Right cardiac atrium (tissue), 5 donors: ENCODE results near the gene EGFR. TPM values are rescaled to one million over a fixed set of nuclear protein-coding genes. Genes with fewer than 3 reads are reported as not detected.
"Not testable (repeated sequence)": the region's sequence is repeated elsewhere in the genome, so short reads cannot be mapped to it uniquely, and the experiment has no call there.

Source experiments
- ATAC-seq, 2 donors: fragments of 200-7000 bp; cut with Tn5 transposase; one replicate each; pipeline versions ENCODE4 v1.8.0 to v1.9.1; 2020; ENCODE audit warnings: moderate library complexity in 2 of 2, mild to moderate bottlenecking in 1 of 2
- DNase-seq, 3 donors: peaks; one replicate each; pipeline ENCODE4 v3.0.0-alpha.2; 2020
- H3K27ac ChIP-seq: one replicate; pipeline ENCODE4 v1.5.1; 2013; ENCODE audit warnings: mild to moderate bottlenecking, low read length, control low read depth, moderate library complexity
- H3K27me3 ChIP-seq: one replicate; pipeline ENCODE4 v1.6.1; 2013; ENCODE audit not compliant: control insufficient read depth, insufficient read depth
- H3K4me1 ChIP-seq: one replicate; pipeline ENCODE4 v1.6.1; 2013; ENCODE audit warnings: low read length; ENCODE audit not compliant: control insufficient read depth, insufficient read depth
- H3K4me3 ChIP-seq: one replicate; pipeline ENCODE4 v1.5.1; 2013; ENCODE audit warnings: low read length, control low read depth
- H3K9me3 ChIP-seq: one replicate; pipeline ENCODE4 v1.6.1; 2013; ENCODE audit warnings: low read length; ENCODE audit not compliant: control insufficient read depth
- WGBS: extraction: QIAGEN DNeasy Blood & Tissue Kit; methylation state at CpG from one replicate; pipeline ENCODE4 v1.1.7; 2013; 5-methylcytosine and 5-hydroxymethylcytosine counted together
- intact Hi-C, 4 donors: fragments of 100-400 bp; cut with DNase I; formaldehyde crosslinking; loops; one replicate each; pipeline versions ENCODE4 v1.11.0 to v1.14.0; 2022 to 2023
- polyA plus RNA-seq: library from polyadenylated mRNA; stranded (reverse); fragments of 200-250 nt; gene quantifications from one replicate; pipeline ENCODE4 v1.2.3, GENCODE V29; 2013
- total RNA-seq, 4 donors: library from RNA; stranded (reverse); fragmentation: NEBNext Ultra II Directional; extraction: Animal tissue kit (Norgen Biotek cat#: 25700); gene quantifications; one replicate each; pipeline ENCODE4 v1.2.1, GENCODE V29; 2021
- donor health status: healthy with polysubstance abuse.
- donor health status: DM: no; HTN: yes; CAD: no.
- donor health status: DM: no; HTN: no; CAD: no.
- donor health status: DM: no; HTN: yes; CAD: no; lungs with severe emphysema.
- donor health status: DM: yes; HTN: yes; CAD: no.

The EGFR gene
- total and polyA plus RNA-seq, 5 donors, result 4.2 to 21.8 (median 14.8) TPM

DNA sequence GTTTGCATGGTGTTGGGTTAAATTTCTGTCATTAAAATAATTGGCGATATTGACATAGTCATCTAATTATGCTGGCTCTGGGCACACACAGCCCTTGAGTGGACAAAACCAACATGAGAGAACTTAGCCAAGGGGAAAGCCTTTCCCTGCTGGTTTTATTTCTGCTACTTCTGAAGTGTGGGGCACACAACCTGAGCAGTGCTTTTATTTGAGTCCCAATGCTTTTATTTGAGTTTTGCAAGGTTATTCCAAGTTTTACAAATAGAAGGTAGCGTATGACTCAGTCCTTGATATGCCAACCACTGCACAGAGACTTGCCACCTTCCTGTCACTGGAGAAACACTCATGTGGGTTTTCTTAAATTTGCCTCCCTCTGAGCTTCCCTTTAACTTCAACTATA lies 145.7 kb downstream of the EGFR start:
- WGBS, result 91% methylated on average over 2 of the region's 2 CpGs
- no peak overlapping the region for H3K27ac ChIP-seq
- no peaks in the 10 kb centered on the region for H3K27me3 ChIP-seq
- intact Hi-C loops, result no loop called here
- no peak for ATAC-seq
- no peaks in the 10 kb centered on the region for H3K9me3 ChIP-seq
- no peak overlapping the region for H3K4me3 ChIP-seq
- no peak for DNase-seq
- H3K4me1 ChIP-seq, result no peaks in the 10 kb centered on the region

DNA sequence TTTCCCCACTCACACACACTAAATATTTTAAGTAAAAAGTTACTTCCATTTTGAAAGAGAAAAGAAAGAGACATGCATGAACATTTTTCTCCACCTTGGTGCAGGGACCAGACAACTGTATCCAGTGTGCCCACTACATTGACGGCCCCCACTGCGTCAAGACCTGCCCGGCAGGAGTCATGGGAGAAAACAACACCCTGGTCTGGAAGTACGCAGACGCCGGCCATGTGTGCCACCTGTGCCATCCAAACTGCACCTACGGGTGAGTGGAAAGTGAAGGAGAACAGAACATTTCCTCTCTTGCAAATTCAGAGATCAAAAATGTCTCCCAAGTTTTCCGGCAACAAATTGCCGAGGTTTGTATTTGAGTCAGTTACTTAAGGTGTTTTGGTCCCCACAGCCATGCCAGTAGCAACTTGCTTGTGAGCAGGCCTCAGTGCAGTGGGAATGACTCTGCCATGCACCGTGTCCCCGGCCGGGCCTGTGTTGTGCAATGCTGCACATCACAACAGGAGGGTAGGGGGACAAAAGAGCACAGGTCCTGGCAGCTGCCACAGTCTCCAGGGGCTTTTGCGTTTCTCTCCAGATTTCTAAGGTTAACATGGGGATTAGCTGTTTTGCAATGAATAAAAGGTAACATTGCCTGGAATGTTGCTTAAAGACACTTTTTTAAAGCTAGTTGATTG lies 146.5 kb downstream of the EGFR start:
- Histone ChIP-seq H3K4me3 (no peak overlapping the region), H3K27me3 (no peaks in the 10 kb centered on the region), H3K9me3 (no peaks in the 10 kb centered on the region), H3K27ac (no peak overlapping the region), H3K4me1 (no peaks in the 10 kb centered on the region)
- DNase-seq (no peak), ATAC-seq (no peak)
- WGBS, result 94% methylated on average over 13 of the region's 13 CpGs
- intact Hi-C loops, result no loop called here

DNA sequence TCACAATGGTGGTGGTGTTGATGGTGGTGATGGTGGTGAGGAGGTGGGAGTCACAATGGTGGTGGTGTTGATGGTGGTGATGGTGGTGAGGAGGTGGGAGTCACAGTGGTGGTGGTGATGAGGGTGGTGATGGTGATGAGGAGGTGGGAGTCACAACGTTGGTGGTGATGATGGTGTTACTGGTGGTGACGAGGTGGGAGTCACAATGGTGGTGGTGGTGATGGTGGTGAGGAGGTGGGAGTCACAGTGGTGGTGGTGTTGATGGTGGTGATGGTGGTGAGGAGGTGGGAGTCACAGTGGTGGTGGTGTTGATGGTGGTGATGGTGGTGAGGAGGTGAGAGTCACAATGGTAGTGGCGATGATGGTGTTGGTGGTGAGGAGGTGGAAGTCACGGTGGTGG lies 148.5 kb downstream of the EGFR start:
- H3K4me1 ChIP-seq, intact Hi-C loops, H3K4me3 ChIP-seq, H3K9me3 ChIP-seq, H3K27ac ChIP-seq, ATAC-seq, DNase-seq, H3K27me3 ChIP-seq: not testable (repeated sequence)
- WGBS, result 94% methylated on average over 4 of the region's 4 CpGs

DNA sequence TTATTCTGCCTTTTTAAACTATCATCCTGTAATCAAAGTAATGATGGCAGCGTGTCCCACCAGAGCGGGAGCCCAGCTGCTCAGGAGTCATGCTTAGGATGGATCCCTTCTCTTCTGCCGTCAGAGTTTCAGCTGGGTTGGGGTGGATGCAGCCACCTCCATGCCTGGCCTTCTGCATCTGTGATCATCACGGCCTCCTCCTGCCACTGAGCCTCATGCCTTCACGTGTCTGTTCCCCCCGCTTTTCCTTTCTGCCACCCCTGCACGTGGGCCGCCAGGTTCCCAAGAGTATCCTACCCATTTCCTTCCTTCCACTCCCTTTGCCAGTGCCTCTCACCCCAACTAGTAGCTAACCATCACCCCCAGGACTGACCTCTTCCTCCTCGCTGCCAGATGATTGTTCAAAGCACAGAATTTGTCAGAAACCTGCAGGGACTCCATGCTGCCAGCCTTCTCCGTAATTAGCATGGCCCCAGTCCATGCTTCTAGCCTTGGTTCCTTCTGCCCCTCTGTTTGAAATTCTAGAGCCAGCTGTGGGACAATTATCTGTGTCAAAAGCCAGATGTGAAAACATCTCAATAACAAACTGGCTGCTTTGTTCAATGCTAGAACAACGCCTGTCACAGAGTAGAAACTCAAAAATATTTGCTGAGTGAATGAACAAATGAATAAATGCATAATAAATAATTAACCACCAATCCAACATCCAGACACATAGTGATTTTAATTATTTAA lies 151.7 kb downstream of the EGFR start:
- WGBS, result 86% methylated on average over 11 of the region's 11 CpGs
- Histone ChIP-seq H3K9me3 (no peaks in the 10 kb centered on the region), H3K27me3 (no peaks in the 10 kb centered on the region), H3K4me1 (no peaks in the 10 kb centered on the region), H3K4me3 (no peak overlapping the region), H3K27ac (no peak overlapping the region)
- DNase-seq (no peak), ATAC-seq (no peak)
- intact Hi-C loops, result no loop called here

- DNase-seq, result no peak
- Histone ChIP-seq H3K27me3 (no peaks in the 10 kb centered on the region), H3K27ac (no peak overlapping the region), H3K4me1 (no peaks in the 10 kb centered on the region), H3K4me3 (no peak overlapping the region), H3K9me3 (no peaks in the 10 kb centered on the region)
- WGBS, result 81% methylated on average over 7 of the region's 7 CpGs
- ATAC-seq, result no peak
- intact Hi-C loops, result no loop called here
Measured at GRCh38 chr7:55171157-55171556, 152.3 kb downstream of the EGFR start.

DNA sequence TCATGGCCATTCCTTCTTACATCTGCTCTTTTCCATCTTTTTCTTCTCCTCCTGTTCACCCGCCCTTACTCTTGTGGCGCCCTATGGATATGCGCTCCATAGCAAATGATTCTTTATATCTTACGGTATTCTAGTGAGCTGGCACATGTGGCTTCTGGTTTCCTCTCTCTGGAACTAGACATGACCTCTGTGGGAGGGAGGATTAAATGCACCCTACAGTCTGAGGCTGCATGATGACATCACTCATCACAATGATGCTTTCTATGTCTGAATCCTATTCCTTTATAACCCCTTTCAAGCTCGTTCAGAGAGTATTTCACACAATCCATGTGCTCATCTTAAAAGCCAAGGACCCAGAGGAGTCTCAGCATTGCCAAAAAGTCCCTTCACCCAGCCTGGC lies 153.3 kb downstream of the EGFR start:
- peaks cover 3% of the 10 kb centered on the region for H3K4me1 ChIP-seq
- ATAC-seq (no peak), DNase-seq (no peak)
- no peaks in the 10 kb centered on the region for H3K9me3 ChIP-seq
- no peak overlapping the region for H3K27ac ChIP-seq
- WGBS, result 88% methylated on average over 5 of the region's 5 CpGs
- no peaks in the 10 kb centered on the region for H3K27me3 ChIP-seq
- no peak overlapping the region for H3K4me3 ChIP-seq
- intact Hi-C loops, result no loop called here

DNA sequence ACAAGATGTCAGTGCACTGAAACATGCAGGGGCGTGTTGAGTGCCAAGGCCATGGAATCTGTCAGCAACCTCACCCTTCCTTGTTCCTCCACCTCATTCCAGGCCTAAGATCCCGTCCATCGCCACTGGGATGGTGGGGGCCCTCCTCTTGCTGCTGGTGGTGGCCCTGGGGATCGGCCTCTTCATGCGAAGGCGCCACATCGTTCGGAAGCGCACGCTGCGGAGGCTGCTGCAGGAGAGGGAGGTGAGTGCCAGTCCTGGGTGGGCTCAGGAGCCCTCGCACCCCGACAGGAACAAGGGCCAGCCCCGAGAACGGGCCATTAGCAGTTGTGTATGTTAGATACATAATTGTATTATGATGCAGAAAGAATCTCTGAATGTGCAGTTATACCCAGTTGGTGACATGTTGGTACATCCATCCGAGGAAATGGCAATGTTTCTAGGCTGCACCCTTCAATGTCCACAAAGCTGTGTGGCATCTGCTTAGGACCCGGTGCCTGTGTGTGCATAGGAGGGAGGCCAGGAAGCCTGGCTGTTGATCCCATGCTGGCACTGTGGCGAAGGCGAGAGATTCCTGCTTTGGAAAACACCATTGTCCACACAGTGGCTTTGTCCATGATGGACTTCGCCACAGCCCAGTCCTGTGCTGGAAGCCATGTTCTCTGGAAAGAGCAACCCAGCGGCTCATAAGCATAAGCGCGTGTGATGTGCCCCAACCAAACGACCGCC lies 154.2 kb downstream of the EGFR start:
- Histone ChIP-seq H3K27me3 (no peaks in the 10 kb centered on the region), H3K4me1 (peaks cover 9% of the 10 kb centered on the region), H3K4me3 (no peak overlapping the region), H3K27ac (no peak overlapping the region), H3K9me3 (no peaks in the 10 kb centered on the region)
- ATAC-seq, result no peak
- intact Hi-C loops, result no loop called here
- DNase-seq, result no peak
- 98% methylated on average over 25 of the region's 25 CpGs for WGBS

DNA sequence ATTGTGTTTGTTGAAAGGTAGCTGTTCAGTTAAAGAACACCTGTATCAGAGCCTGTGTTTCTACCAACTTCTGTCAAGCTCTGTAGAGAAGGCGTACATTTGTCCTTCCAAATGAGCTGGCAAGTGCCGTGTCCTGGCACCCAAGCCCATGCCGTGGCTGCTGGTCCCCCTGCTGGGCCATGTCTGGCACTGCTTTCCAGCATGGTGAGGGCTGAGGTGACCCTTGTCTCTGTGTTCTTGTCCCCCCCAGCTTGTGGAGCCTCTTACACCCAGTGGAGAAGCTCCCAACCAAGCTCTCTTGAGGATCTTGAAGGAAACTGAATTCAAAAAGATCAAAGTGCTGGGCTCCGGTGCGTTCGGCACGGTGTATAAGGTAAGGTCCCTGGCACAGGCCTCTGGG lies 154.9 kb downstream of the EGFR start:
- no peak overlapping the region for H3K4me3 ChIP-seq
- H3K9me3 ChIP-seq, result no peaks in the 10 kb centered on the region
- intact Hi-C loops, result no loop called here
- H3K27ac ChIP-seq, result no peak overlapping the region
- ATAC-seq, result no peak
- 96% methylated on average over 7 of the region's 7 CpGs for WGBS
- peaks cover 12% of the 10 kb centered on the region for H3K4me1 ChIP-seq
- H3K27me3 ChIP-seq, result no peaks in the 10 kb centered on the region
- DNase-seq, result no peak

DNA sequence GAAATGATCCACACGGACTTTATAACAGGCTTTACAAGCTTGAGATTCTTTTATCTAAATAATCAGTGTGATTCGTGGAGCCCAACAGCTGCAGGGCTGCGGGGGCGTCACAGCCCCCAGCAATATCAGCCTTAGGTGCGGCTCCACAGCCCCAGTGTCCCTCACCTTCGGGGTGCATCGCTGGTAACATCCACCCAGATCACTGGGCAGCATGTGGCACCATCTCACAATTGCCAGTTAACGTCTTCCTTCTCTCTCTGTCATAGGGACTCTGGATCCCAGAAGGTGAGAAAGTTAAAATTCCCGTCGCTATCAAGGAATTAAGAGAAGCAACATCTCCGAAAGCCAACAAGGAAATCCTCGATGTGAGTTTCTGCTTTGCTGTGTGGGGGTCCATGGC lies 155.6 kb downstream of the EGFR start:
- intact Hi-C loops, result no loop called here
- Histone ChIP-seq H3K9me3 (no peaks in the 10 kb centered on the region), H3K4me3 (no peak overlapping the region), H3K27me3 (no peaks in the 10 kb centered on the region), H3K4me1 (peaks cover 12% of the 10 kb centered on the region), H3K27ac (no peak overlapping the region)
- 93% methylated on average over 12 of the region's 12 CpGs for WGBS
- ATAC-seq (no peak), DNase-seq (no peak)

DNA sequence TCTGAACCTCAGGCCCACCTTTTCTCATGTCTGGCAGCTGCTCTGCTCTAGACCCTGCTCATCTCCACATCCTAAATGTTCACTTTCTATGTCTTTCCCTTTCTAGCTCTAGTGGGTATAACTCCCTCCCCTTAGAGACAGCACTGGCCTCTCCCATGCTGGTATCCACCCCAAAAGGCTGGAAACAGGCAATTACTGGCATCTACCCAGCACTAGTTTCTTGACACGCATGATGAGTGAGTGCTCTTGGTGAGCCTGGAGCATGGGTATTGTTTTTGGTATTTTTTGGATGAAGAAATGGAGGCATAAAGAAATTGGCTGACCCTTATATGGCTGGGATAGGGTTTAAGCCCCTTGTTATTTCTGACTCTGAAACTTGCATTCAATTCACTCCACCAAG lies 156.0 kb downstream of the EGFR start:
- ATAC-seq (no peak), DNase-seq (no peak)
- no peak overlapping the region for H3K27ac ChIP-seq
- H3K4me1 ChIP-seq, result peaks cover 12% of the 10 kb centered on the region
- no peaks in the 10 kb centered on the region for H3K9me3 ChIP-seq
- intact Hi-C loops, result no loop called here
- 93% methylated on average over 1 of the region's 1 CpG for WGBS
- H3K4me3 ChIP-seq, result no peak overlapping the region
- H3K27me3 ChIP-seq, result no peaks in the 10 kb centered on the region

DNA sequence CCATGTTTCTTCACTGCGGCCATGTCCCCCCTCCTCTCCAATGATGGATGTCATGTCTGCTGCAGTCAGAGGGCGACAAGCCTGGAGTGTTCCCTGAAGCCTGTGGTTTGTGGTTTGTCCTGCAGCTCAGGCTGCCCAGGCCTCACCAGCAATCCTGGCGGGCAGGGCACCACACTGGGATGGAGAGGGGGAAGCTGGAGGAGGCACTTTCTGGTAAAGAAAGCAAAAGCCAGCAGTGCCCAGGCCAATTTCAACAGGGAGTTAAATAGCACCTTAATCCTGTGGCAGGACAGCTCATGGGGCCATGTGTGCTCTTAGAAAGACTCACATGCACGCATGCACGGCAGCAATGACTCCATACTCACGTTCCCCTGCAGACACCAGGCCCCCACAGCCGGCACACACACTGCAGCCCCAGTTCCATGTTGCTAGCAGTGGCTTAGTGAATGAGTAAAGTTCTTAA lies 158.3 kb downstream of the EGFR start:
- H3K9me3 ChIP-seq, result no peaks in the 10 kb centered on the region
- 84% methylated on average over 7 of the region's 7 CpGs for WGBS
- DNase-seq, result no peak
- peaks cover 12% of the 10 kb centered on the region for H3K4me1 ChIP-seq
- H3K27me3 ChIP-seq, result no peaks in the 10 kb centered on the region
- H3K4me3 ChIP-seq, result no peak overlapping the region
- intact Hi-C loops, result no loop called here
- no peak overlapping the region for H3K27ac ChIP-seq
- ATAC-seq, result no peak
